Renal cortex interstitium (tissue), 11 donors: Measurements from ENCODE around the gene DCC. TPM values are rescaled to one million over a fixed set of nuclear protein-coding genes. Genes with fewer than 3 reads are reported as not detected.
A peak's percentile ranks its signal among the peaks of the same experiment; 100 is the strongest.

Experiments used
- DNase-seq, 11 donors: peaks; one replicate each; pipeline ENCODE4 v3.0.0-alpha.2; 2013; ENCODE audit warnings: low read depth in 9 of 11, low spot score in 4 of 11; ENCODE audit errors: extremely low read depth in 1 of 11
- polyA plus RNA-seq, 3 donors: library from polyadenylated mRNA; unstranded; fragments of 120-200 nt; gene quantifications; one replicate each; pipeline ENCODE4 v1.2.1, GENCODE V29; 2013; ENCODE audit not compliant: insufficient read length in 3 of 3

The DCC gene
- polyA plus RNA-seq, 3 donors, result 7.4 to 8.2 (median 7.4) TPM

GRCh38 chr18:52824126-52824525 is 484.1 kb downstream of the DCC start:
- peak in 1 of 11 donors; percentile 0 for DNase-seq

- no peak for DNase-seq
Measured at GRCh38 chr18:52826994-52827393, 487.0 kb downstream of the DCC start.

- DNase-seq, result no peak
Measured at GRCh38 chr18:52829320-52829719, 489.3 kb downstream of the DCC start.

GRCh38 chr18:52829876-52830405 is 489.9 kb downstream of the DCC start:
- DNase-seq, result no peak

GRCh38 chr18:52844323-52844722 is 504.3 kb downstream of the DCC start:
- DNase-seq, result no peak

- DNase-seq, result no peak
Measured at GRCh38 chr18:52845036-52845435, 505.0 kb downstream of the DCC start.

- DNase-seq, result no peak
Measured at GRCh38 chr18:52850031-52850560, 510.1 kb downstream of the DCC start.

- DNase-seq, result no peak
Measured at GRCh38 chr18:52861558-52861957, 521.6 kb downstream of the DCC start.

GRCh38 chr18:52869349-52869923 is 529.4 kb downstream of the DCC start:
- DNase-seq, result no peak

- peak in 1 of 11 donors; percentile 2 for DNase-seq
Measured at GRCh38 chr18:52869942-52870907, 530.2 kb downstream of the DCC start.

- DNase-seq, result no peak
Measured at GRCh38 chr18:52874774-52875173, 534.8 kb downstream of the DCC start.

- no peak for DNase-seq
Measured at GRCh38 chr18:52875725-52876124, 535.7 kb downstream of the DCC start.

- no peak for DNase-seq
Measured at GRCh38 chr18:52888014-52888413, 548.0 kb downstream of the DCC start.

GRCh38 chr18:52894801-52895200 is 554.8 kb downstream of the DCC start:
- no peak for DNase-seq

GRCh38 chr18:52897611-52898484 is 557.9 kb downstream of the DCC start:
- no peak for DNase-seq

GRCh38 chr18:52898485-52899058 is 558.6 kb downstream of the DCC start:
- DNase-seq, result no peak

GRCh38 chr18:52902188-52902587 is 562.2 kb downstream of the DCC start:
- DNase-seq, result no peak

GRCh38 chr18:52903857-52904256 is 563.9 kb downstream of the DCC start:
- peak; percentile 11 to 39 (median 23) for DNase-seq
